Muscle of leg (tissue), 11 donors: ENCODE data around the gene BCO1. TPM values are rescaled to one million over a fixed set of nuclear protein-coding genes. Genes with fewer than 3 reads are reported as not detected.
"Not testable (repeated sequence)": the region's sequence is repeated elsewhere in the genome, so short reads cannot be mapped to it uniquely, and the experiment has no call there.

Experiments used
- DNase-seq: peaks from one replicate; pipeline ENCODE4 v3.0.0; 2013
- H3K27ac ChIP-seq: one replicate; pipeline ENCODE4 v1.5.1; 2013; ENCODE audit warnings: mild to moderate bottlenecking, low read length, control low read depth
- H3K27me3 ChIP-seq: one replicate; pipeline ENCODE4 v1.6.1; 2013; ENCODE audit warnings: low read length; ENCODE audit not compliant: control insufficient read depth, insufficient read depth
- H3K36me3 ChIP-seq: one replicate; pipeline ENCODE4 v1.6.1; 2013; ENCODE audit warnings: low read length; ENCODE audit not compliant: control insufficient read depth, insufficient read depth
- H3K4me1 ChIP-seq: one replicate; pipeline ENCODE4 v1.6.1; 2013; ENCODE audit warnings: low read length; ENCODE audit not compliant: control insufficient read depth, insufficient read depth
- H3K4me3 ChIP-seq: one replicate; pipeline ENCODE4 v1.5.1; 2013; ENCODE audit warnings: low read length, control low read depth
- H3K9me3 ChIP-seq: replicated peaks from 2 replicates; pipeline ENCODE4 v1.6.1; 2013; ENCODE audit warnings: low read depth, low read length; ENCODE audit not compliant: control insufficient read depth
- WGBS: methylation state at CpG from one replicate; pipeline ENCODE4 v1.1.5; 2013; ENCODE audit warnings: missing lambda C conversion rate; ENCODE audit not compliant: insufficient coverage; 5-methylcytosine and 5-hydroxymethylcytosine counted together
- polyA plus RNA-seq, 8 donors: library from polyadenylated mRNA; unstranded; fragments of 120-200 nt; gene quantifications; one replicate each; pipeline versions ENCODE4 v1.2.1 to v1.2.3, GENCODE V29; 2013; ENCODE audit warnings: inconsistent platforms in 1 of 8, low replicate concordance in 1 of 8; ENCODE audit not compliant: insufficient read length in 8 of 8, insufficient read depth in 1 of 8
- total RNA-seq: library from RNA; stranded (reverse); fragments of 120-200 nt; gene quantifications from one replicate; pipeline ENCODE4 v1.2.4, GENCODE V29; 2013

Gene BCO1
- total and polyA plus RNA-seq, 9 donors = 0.04 to 0.39 (median 0.08) TPM; not detected in 6

GRCh38 chr16:81212830-81213465 lies 25.5 kb upstream of the BCO1 start:
- Histone ChIP-seq H3K4me1 (no peaks in the 10 kb centered on the region), H3K27me3 (peaks cover 3% of the 10 kb centered on the region), H3K9me3 (no peaks in the 10 kb centered on the region), H3K27ac (no peak overlapping the region), H3K4me3 (no peak overlapping the region), H3K36me3 (no peaks in the 10 kb centered on the region)
- WGBS = 51% methylated on average over 7 of the region's 11 CpGs
- no peak for DNase-seq

GRCh38 chr16:81214745-81215166 lies 23.7 kb upstream of the BCO1 start:
- no peak overlapping the region for H3K27ac ChIP-seq
- no peaks in the 10 kb centered on the region for H3K9me3 ChIP-seq
- WGBS = 43% methylated on average over 15 of the region's 15 CpGs
- H3K36me3 ChIP-seq = no peaks in the 10 kb centered on the region
- no peak overlapping the region for H3K4me3 ChIP-seq
- DNase-seq = no peak
- H3K4me1 ChIP-seq = no peaks in the 10 kb centered on the region
- peaks cover 3% of the 10 kb centered on the region for H3K27me3 ChIP-seq

GRCh38 chr16:81216114-81216513 lies 22.4 kb upstream of the BCO1 start:
- no peaks in the 10 kb centered on the region for H3K9me3 ChIP-seq
- no peaks in the 10 kb centered on the region for H3K36me3 ChIP-seq
- no peak overlapping the region for H3K27ac ChIP-seq
- no peak for DNase-seq
- WGBS = 88% methylated on average over 13 of the region's 16 CpGs
- peaks cover 3% of the 10 kb centered on the region for H3K27me3 ChIP-seq
- H3K4me3 ChIP-seq = no peak overlapping the region
- no peaks in the 10 kb centered on the region for H3K4me1 ChIP-seq

GRCh38 chr16:81216706-81217105 lies 21.8 kb upstream of the BCO1 start:
- no peak for DNase-seq
- 50% methylated on average over 1 of the region's 2 CpGs for WGBS
- no peak overlapping the region for H3K4me3 ChIP-seq
- H3K27ac ChIP-seq = no peak overlapping the region
- peaks cover 3% of the 10 kb centered on the region for H3K27me3 ChIP-seq
- no peaks in the 10 kb centered on the region for H3K36me3 ChIP-seq
- H3K4me1 ChIP-seq = no peaks in the 10 kb centered on the region
- H3K9me3 ChIP-seq = no peaks in the 10 kb centered on the region

- WGBS = 81% methylated on average over 7 of the region's 9 CpGs
- Histone ChIP-seq H3K27ac (no peak overlapping the region), H3K27me3 (no peaks in the 10 kb centered on the region), H3K4me1 (no peaks in the 10 kb centered on the region), H3K4me3 (no peak overlapping the region), H3K9me3 (no peaks in the 10 kb centered on the region), H3K36me3 (no peaks in the 10 kb centered on the region)
- DNase-seq = no peak
Observed at GRCh38 chr16:81219151-81219550, 19.3 kb upstream of the BCO1 start.

GRCh38 chr16:81220349-81220748 lies 18.1 kb upstream of the BCO1 start:
- no peaks in the 10 kb centered on the region for H3K27me3 ChIP-seq
- no peak for DNase-seq
- no peak overlapping the region for H3K27ac ChIP-seq
- H3K36me3 ChIP-seq = no peaks in the 10 kb centered on the region
- H3K9me3 ChIP-seq = no peaks in the 10 kb centered on the region
- WGBS = 74% methylated on average over 8 of the region's 9 CpGs
- no peaks in the 10 kb centered on the region for H3K4me1 ChIP-seq
- H3K4me3 ChIP-seq = no peak overlapping the region

- Histone ChIP-seq H3K27me3 (no peaks in the 10 kb centered on the region), H3K4me3 (no peak overlapping the region), H3K4me1 (no peaks in the 10 kb centered on the region), H3K9me3 (no peaks in the 10 kb centered on the region), H3K27ac (no peak overlapping the region), H3K36me3 (no peaks in the 10 kb centered on the region)
- DNase-seq = no peak
- 80% methylated on average over 1 of the region's 6 CpGs for WGBS
Observed at GRCh38 chr16:81221731-81222130, 16.8 kb upstream of the BCO1 start.

- WGBS = 33% methylated on average over 1 of the region's 1 CpG
- no peak overlapping the region for H3K4me3 ChIP-seq
- H3K36me3 ChIP-seq = no peaks in the 10 kb centered on the region
Observed at GRCh38 chr16:81224824-81225223, 13.7 kb upstream of the BCO1 start.

GRCh38 chr16:81225697-81226096 lies 12.8 kb upstream of the BCO1 start:
- not testable (repeated sequence) for H3K4me3 ChIP-seq, H3K27me3 ChIP-seq, H3K27ac ChIP-seq, DNase-seq, H3K4me1 ChIP-seq, H3K9me3 ChIP-seq, H3K36me3 ChIP-seq
- 63% methylated on average over 3 of the region's 5 CpGs for WGBS

More at GRCh38 chr16:81224824-81225223, 13.7 kb upstream of the BCO1 start:
- H3K27ac ChIP-seq = no peak overlapping the region
- H3K27me3 ChIP-seq = peaks cover 5% of the 10 kb centered on the region
- no peaks in the 10 kb centered on the region for H3K9me3 ChIP-seq
- no peaks in the 10 kb centered on the region for H3K4me1 ChIP-seq
- no peak for DNase-seq

- DNase-seq = no peak
- Histone ChIP-seq H3K36me3 (no peaks in the 10 kb centered on the region), H3K27ac (no peak overlapping the region), H3K4me3 (no peak overlapping the region), H3K27me3 (peaks cover 5% of the 10 kb centered on the region), H3K4me1 (no peaks in the 10 kb centered on the region), H3K9me3 (no peaks in the 10 kb centered on the region)
- no CpG with 5 or more reads among the region's 2 CpGs for WGBS
Observed at GRCh38 chr16:81227785-81228184, 10.7 kb upstream of the BCO1 start.

- WGBS = 75% methylated on average over 4 of the region's 7 CpGs
Observed at GRCh38 chr16:81229811-81230210, 8.7 kb upstream of the BCO1 start.

More at GRCh38 chr16:81229811-81230210, 8.7 kb upstream of the BCO1 start:
- H3K4me3 ChIP-seq = no peak overlapping the region
- DNase-seq = no peak
- no peak overlapping the region for H3K27ac ChIP-seq
- no peaks in the 10 kb centered on the region for H3K36me3 ChIP-seq
- H3K27me3 ChIP-seq = peaks cover 5% of the 10 kb centered on the region
- no peaks in the 10 kb centered on the region for H3K4me1 ChIP-seq
- H3K9me3 ChIP-seq = no peaks in the 10 kb centered on the region
